HG03097 (cell line): Measurements from ENCODE around the gene C6orf136.
A peak's percentile ranks its signal among the peaks of the same experiment; 100 is the strongest.
"Not testable (repeated sequence)": the region's sequence is repeated elsewhere in the genome, so short reads cannot be mapped to it uniquely, and the experiment has no call there.

Experiments used
- ATAC-seq: cut with Tn5 transposase; IDR thresholded peaks from one replicate; pipeline ENCODE4 v1.9.1; 2021; ENCODE audit not compliant: unreplicated experiment, low FRiP score

Gene C6orf136

GRCh38 chr6:30646450-30647241 is at the start of gene C6orf136:
Gene C6orf136 (plus strand): TSS chr6:30647133. CDS start chr6:30647232, 99 bp downstream.
- ATAC-seq, result peak; percentile 42

GRCh38 chr6:30597315-30598144 is 49.4 kb upstream of the C6orf136 start:
- not testable (repeated sequence) for ATAC-seq

GRCh38 chr6:30598912-30599624 is 47.9 kb upstream of the C6orf136 start:
- ATAC-seq, result no peak

GRCh38 chr6:30599625-30600324 is 47.2 kb upstream of the C6orf136 start:
- no peak for ATAC-seq

GRCh38 chr6:30600451-30600961 is 46.4 kb upstream of the C6orf136 start:
- ATAC-seq, result no peak

GRCh38 chr6:30601436-30601814 is 45.5 kb upstream of the C6orf136 start:
- ATAC-seq, result no peak

- ATAC-seq, result no peak
These were observed 44.9 kb upstream of the C6orf136 start for GRCh38 chr6:30601815-30602641.

- no peak for ATAC-seq
These were observed 43.0 kb upstream of the C6orf136 start for GRCh38 chr6:30603961-30604360.

GRCh38 chr6:30610065-30610464 is 36.9 kb upstream of the C6orf136 start:
- no peak for ATAC-seq

- ATAC-seq, result no peak
These were observed 35.6 kb upstream of the C6orf136 start for GRCh38 chr6:30611150-30611855.

GRCh38 chr6:30611856-30612194 is 35.1 kb upstream of the C6orf136 start:
- no peak for ATAC-seq

GRCh38 chr6:30612213-30612612 is 34.7 kb upstream of the C6orf136 start:
- ATAC-seq, result no peak

GRCh38 chr6:30612687-30613248 is 34.2 kb upstream of the C6orf136 start:
- ATAC-seq, result no peak

GRCh38 chr6:30613251-30614043 is 33.5 kb upstream of the C6orf136 start:
- no peak for ATAC-seq

- ATAC-seq, result no peak
These were observed 32.7 kb upstream of the C6orf136 start for GRCh38 chr6:30614044-30614842.

GRCh38 chr6:30614843-30615218 is 32.1 kb upstream of the C6orf136 start:
- ATAC-seq, result peak; percentile 27
